ENCODE measurements around the gene TUBGCP3. TPM values are rescaled to one million over a fixed set of nuclear protein-coding genes. Genes with fewer than 3 reads are reported as not detected.

The TUBGCP3 gene
- total and polyA plus RNA-seq, 2 donors (not counting 1 experiment from before 2014, with no cell fraction given): 30.6 to 65.1 TPM

DNA sequence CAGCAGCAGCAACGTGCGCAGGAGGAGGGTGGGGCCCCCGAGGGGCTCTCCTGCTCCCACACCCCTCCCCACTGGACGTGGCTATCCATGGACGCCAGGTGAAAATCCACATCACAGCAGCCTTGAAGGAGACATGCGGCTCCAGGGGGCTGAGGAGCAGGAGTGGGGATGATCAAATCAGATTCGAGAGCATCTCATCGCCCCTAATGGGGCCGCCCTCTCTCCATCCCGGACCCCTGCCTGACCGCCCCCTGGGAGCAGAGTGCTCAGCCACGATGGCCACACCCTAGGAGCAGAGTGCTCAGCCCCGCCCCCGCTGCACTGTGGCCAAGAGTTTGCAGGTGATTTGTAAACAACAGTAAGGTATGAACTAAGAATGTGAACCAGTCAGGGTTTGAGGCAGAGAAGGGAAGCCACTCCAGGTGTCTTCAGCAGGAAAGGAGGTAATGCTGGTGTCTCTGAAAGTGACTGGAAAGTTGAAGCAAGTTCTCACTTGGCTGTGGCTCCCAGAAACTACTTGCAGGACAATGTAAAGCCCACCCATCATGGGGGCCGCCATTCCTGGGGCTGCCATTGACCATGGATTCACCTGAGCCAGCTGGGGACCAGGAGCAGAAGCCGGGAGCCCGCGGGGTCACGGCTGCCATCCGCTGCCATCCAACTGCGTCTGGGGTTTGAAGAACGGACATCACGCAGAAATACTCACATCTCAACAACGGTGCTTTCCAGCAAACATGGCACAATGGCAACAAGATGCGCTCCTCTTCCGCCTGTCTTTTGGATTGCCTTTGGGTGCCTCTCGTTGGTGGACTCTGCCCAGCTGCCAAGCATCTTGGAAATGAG, 140.0 kb downstream of the TUBGCP3 start:
- Mint-ChIP-seq H3K4me1 (no peaks in the 10 kb centered on the region), H3K4me3 (no peak overlapping the region), H3K9me3 (ENCODE audit: insufficient read depth) (no peaks in the 10 kb centered on the region), H3K27ac (no peak overlapping the region), H3K27me3 (peaks cover 15% of the 10 kb centered on the region)
- ChIA-PET CTCF (no interaction called here), POLR2A (no interaction called here)
- no peak overlapping the region for H3K4me3 ChIP-seq (ENCODE audit: control extremely low read depth in 1 of 5, extremely low read depth in 1 of 5, insufficient read depth in 1 of 5, low read depth in 2 of 5, low read length in 4 of 5)
- H3K9me3 ChIP-seq (ENCODE audit: control extremely low read depth in 1 of 3, control insufficient read depth in 2 of 3, insufficient read depth in 1 of 3, low read length in 2 of 3): peaks cover 0 to 3% (median 0%) of the 10 kb centered on the region in 3 donors
- 89% methylated on average over 20 of the region's 27 CpGs for WGBS (ENCODE audit: insufficient coverage)
- DNase-seq: no peak
- no peaks in the 10 kb centered on the region for H3K4me1 ChIP-seq (ENCODE audit: control insufficient read depth in 2 of 2, insufficient read depth in 2 of 2, low read length in 2 of 2)
- H3K4me2 ChIP-seq (replicated peaks; ENCODE audit: low read depth, low read length, poor library complexity, severe bottlenecking): no peak overlapping the region
- no peak overlapping the region for H3K9ac ChIP-seq (ENCODE audit: low read length)
- no peak overlapping the region for H2AFZ ChIP-seq (ENCODE audit: insufficient read depth, low read depth, low read length, poor library complexity, severe bottlenecking)
- peaks cover 0 to 8% (median 0%) of the 10 kb centered on the region in 4 experiments for H3K27me3 ChIP-seq (replicated peaks in 1 of 4; ENCODE audit: control extremely low read depth in 1 of 4, control insufficient read depth in 3 of 4, insufficient read depth in 4 of 4, low read length in 3 of 4)
- ATAC-seq (ENCODE audit: low read depth): no peak
- no peak overlapping the region for H3K27ac ChIP-seq (ENCODE audit: low read length in 2 of 2)
- H4K20me1 ChIP-seq (ENCODE audit: control insufficient read depth, insufficient read depth, low read length, poor library complexity, severe bottlenecking): no peaks in the 10 kb centered on the region
- H3K36me3 ChIP-seq (replicated peaks in 1 of 2; ENCODE audit: control extremely low read depth in 1 of 2, control insufficient read depth in 1 of 2, extremely low read depth in 1 of 2, insufficient read depth in 2 of 2, low read length in 1 of 2): no peaks in the 10 kb centered on the region
- H3K79me2 ChIP-seq (ENCODE audit: control insufficient read depth, insufficient read depth, low read length): no peaks in the 10 kb centered on the region
- TF ChIP-seq CTCF (IDR thresholded peaks at IDR 0.05): no peak
- no peak for TF ChIP-seq EZH2 (IDR thresholded peaks at IDR 0.05; ENCODE audit: borderline replicate concordance, insufficient read depth, low read depth, low read length, poor library complexity, severe bottlenecking)
- intact Hi-C loops (cut with micrococcal nuclease): no loop called here

DNA sequence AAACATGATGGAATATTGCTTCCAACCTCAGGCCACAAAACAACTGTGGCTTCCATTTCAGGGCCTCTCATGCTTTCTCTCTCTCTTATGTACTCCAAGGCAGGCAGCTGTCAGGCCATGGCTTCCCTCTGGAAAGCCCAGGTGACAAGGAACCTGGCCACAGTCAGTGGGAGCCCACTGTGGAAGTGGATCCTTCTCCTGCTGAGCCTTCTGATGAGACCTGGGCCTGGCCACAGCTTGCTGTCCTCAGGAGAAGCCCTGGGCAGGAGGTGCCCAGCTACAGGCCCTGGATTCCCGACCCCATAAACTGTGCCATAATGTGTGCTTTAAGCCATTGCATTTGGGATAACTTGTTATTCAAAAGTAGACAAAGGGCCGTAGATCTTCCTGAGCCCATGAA, 140.6 kb downstream of the TUBGCP3 start:
- Mint-ChIP-seq H3K4me1 (no peaks in the 10 kb centered on the region), H3K27ac (no peak overlapping the region), H3K4me3 (no peak overlapping the region), H3K9me3 (ENCODE audit: insufficient read depth) (no peaks in the 10 kb centered on the region), H3K27me3 (peaks cover 17% of the 10 kb centered on the region)
- H2AFZ ChIP-seq (ENCODE audit: insufficient read depth, low read depth, low read length, poor library complexity, severe bottlenecking): no peak overlapping the region
- no peaks in the 10 kb centered on the region for H3K79me2 ChIP-seq (ENCODE audit: control insufficient read depth, insufficient read depth, low read length)
- POLR2A ChIA-PET: no interaction called here
- no peaks in the 10 kb centered on the region for H3K4me1 ChIP-seq (ENCODE audit: control insufficient read depth in 2 of 2, insufficient read depth in 2 of 2, low read length in 2 of 2)
- H4K20me1 ChIP-seq (ENCODE audit: control insufficient read depth, insufficient read depth, low read length, poor library complexity, severe bottlenecking): no peaks in the 10 kb centered on the region
- H3K4me2 ChIP-seq (replicated peaks; ENCODE audit: low read depth, low read length, poor library complexity, severe bottlenecking): no peak overlapping the region
- no peak overlapping the region for H3K9ac ChIP-seq (ENCODE audit: low read length)
- no peak for ATAC-seq (ENCODE audit: low read depth)
- peaks cover 0 to 8% (median 0%) of the 10 kb centered on the region in 4 experiments for H3K27me3 ChIP-seq (replicated peaks in 1 of 4; ENCODE audit: control extremely low read depth in 1 of 4, control insufficient read depth in 3 of 4, insufficient read depth in 4 of 4, low read length in 3 of 4)
- intact Hi-C loops (cut with micrococcal nuclease): no loop called here
- H3K36me3 ChIP-seq (replicated peaks in 1 of 2; ENCODE audit: control extremely low read depth in 1 of 2, control insufficient read depth in 1 of 2, extremely low read depth in 1 of 2, insufficient read depth in 2 of 2, low read length in 1 of 2): no peaks in the 10 kb centered on the region
- CTCF ChIA-PET: no interaction called here
- H3K9me3 ChIP-seq (ENCODE audit: control extremely low read depth in 1 of 3, control insufficient read depth in 2 of 3, insufficient read depth in 1 of 3, low read length in 2 of 3): peaks cover 0 to 3% (median 0%) of the 10 kb centered on the region in 3 donors
- no peak overlapping the region for H3K27ac ChIP-seq (ENCODE audit: low read length in 2 of 2)
- no peak overlapping the region for H3K4me3 ChIP-seq (ENCODE audit: control extremely low read depth in 1 of 5, extremely low read depth in 1 of 5, insufficient read depth in 1 of 5, low read depth in 2 of 5, low read length in 4 of 5)
- TF ChIP-seq EZH2 (IDR thresholded peaks at IDR 0.05; ENCODE audit: borderline replicate concordance, insufficient read depth, low read depth, low read length, poor library complexity, severe bottlenecking) (no peak), CTCF (IDR thresholded peaks at IDR 0.05) (no peak)
- no peak for DNase-seq
- 92% methylated on average over 1 of the region's 2 CpGs for WGBS (ENCODE audit: insufficient coverage)

Data from B cell (primary cell).